H1 (cell line): Measurements from ENCODE around the gene GMPR2. TPM values are rescaled to one million over a fixed set of nuclear protein-coding genes. Genes with fewer than 3 reads are reported as not detected.
A peak's percentile ranks its signal among the peaks of the same experiment; 100 is the strongest.

Source experiments
- CTCF ChIA-PET: fragments of 300-600 bp; sonication (Branson Sonifier 250); formaldehyde crosslinking; loops from one replicate; lab custom pipeline; 2021; ENCODE audit not compliant: partially characterized antibody; lab: Charles Lee
- POLR2A ChIA-PET: fragments of 300-600 bp; sonication (Branson Sonifier 250); formaldehyde crosslinking; loops from one replicate; lab custom pipeline; 2021; ENCODE audit warnings: inconsistent platforms; ENCODE audit not compliant: partially characterized antibody; lab: Charles Lee
- DNase-seq, 2 experiments: peaks; one replicate each; pipeline versions ENCODE4 v3.0.0 to v3.0.0-alpha.2; 2010 to 2022; ENCODE audit warnings: low spot score in 2 of 2, low read depth in 1 of 2, mixed read lengths in 1 of 2
- FAIRE-seq: peaks from 2 replicates; lab custom pipeline; 2011; peaks lifted over from hg19 to GRCh38; lab: Jason Lieb, UNC
- H2AFZ ChIP-seq: 2 replicates; pipeline ENCODE4 v1.8.1; 2012; ENCODE audit warnings: low read length, inconsistent platforms
- H2AK5ac ChIP-seq: 2 replicates; pipeline ENCODE4 v1.6.1; 2013; ENCODE audit warnings: low read depth, low read length
- H2BK120ac ChIP-seq: replicated peaks from 2 replicates; pipeline ENCODE3; 2013; ENCODE audit warnings: low read depth, low read length, inconsistent platforms
- H2BK12ac ChIP-seq: 2 replicates; pipeline ENCODE4 v1.6.1; 2013; ENCODE audit warnings: low read depth, low read length
- H2BK15ac ChIP-seq: 2 replicates; pipeline ENCODE4 v1.6.1; 2013; ENCODE audit warnings: low read length
- H2BK20ac ChIP-seq: 2 replicates; pipeline ENCODE4 v1.6.1; 2013; ENCODE audit warnings: low read length
- H2BK5ac ChIP-seq: 2 replicates; pipeline ENCODE4 v1.6.1; 2013; ENCODE audit warnings: low read depth, low read length
- H3K14ac ChIP-seq: 2 replicates; pipeline ENCODE4 v1.6.1; 2013; ENCODE audit warnings: inconsistent platforms; ENCODE audit not compliant: insufficient read length
- H3K18ac ChIP-seq: 2 replicates; pipeline ENCODE4 v1.6.1; 2013; ENCODE audit warnings: low read length; ENCODE audit errors: extremely low read depth
- H3K23ac ChIP-seq: 2 replicates; pipeline ENCODE4 v1.6.1; 2013; ENCODE audit warnings: inconsistent platforms; ENCODE audit not compliant: insufficient read length
- H3K23me2 ChIP-seq: 2 replicates; pipeline ENCODE4 v1.6.1; 2013; ENCODE audit warnings: low read depth, low read length
- H3K27ac ChIP-seq: 2 replicates; pipeline ENCODE4 v1.6.1; 2011; ENCODE audit warnings: low read depth, low read length, inconsistent platforms
- H3K27me3 ChIP-seq, 4 experiments: replicated peaks in 1 of 4; 1 replicate in 1 of 4; 2 replicates in 3 of 4; pipeline versions ENCODE4 v1.6.1 to v1.8.1; 2011 to 2013; ENCODE audit warnings: low read length in 3 of 4, mild to moderate bottlenecking in 3 of 4, inconsistent platforms in 2 of 4, mixed read lengths in 2 of 4, moderate library complexity in 1 of 4; ENCODE audit not compliant: control insufficient read depth in 3 of 4, insufficient read depth in 3 of 4; ENCODE audit errors: extremely low read depth in 1 of 4
- H3K36me3 ChIP-seq, 4 experiments: 2 replicates each; pipeline versions ENCODE4 v1.6.1 to v1.8.1; 2011 to 2013; ENCODE audit warnings: mild to moderate bottlenecking in 4 of 4, low read length in 3 of 4, moderate library complexity in 2 of 4, control low read depth in 1 of 4, inconsistent platforms in 1 of 4; ENCODE audit not compliant: insufficient read depth in 4 of 4, control insufficient read depth in 2 of 4
- H3K4ac ChIP-seq: replicated peaks from 2 replicates; pipeline ENCODE3; 2013; ENCODE audit warnings: low read length, low read depth, mixed read lengths, inconsistent platforms; ENCODE audit not compliant: insufficient read length
- H3K4me1 ChIP-seq, 4 experiments: replicated peaks in 1 of 4; 1 replicate in 1 of 4; 2 replicates in 3 of 4; pipeline versions ENCODE4 v1.6.1 to v1.8.1; 2011 to 2013; ENCODE audit warnings: low read length in 3 of 4, inconsistent platforms in 2 of 4, mixed read lengths in 1 of 4; ENCODE audit not compliant: insufficient read depth in 4 of 4, control insufficient read depth in 3 of 4
- H3K4me2 ChIP-seq, 2 experiments: 2 replicates each; pipeline versions ENCODE4 v1.6.1 to v1.8.1; 2011 to 2013; ENCODE audit warnings: low read depth in 2 of 2, low read length in 2 of 2, control low read depth in 1 of 2, inconsistent platforms in 1 of 2, mild to moderate bottlenecking in 1 of 2; ENCODE audit not compliant: insufficient read depth in 1 of 2
- H3K4me3 ChIP-seq, 4 experiments: fragments of 200-600, 300-600 bp in 1 of 4; sonication (generic), shearing (Covaris generic), sonication (Bioruptor Twin) in 1 of 4; 2 replicates each; pipeline versions ENCODE4 v1.5.1 to v1.8.1; 2011 to 2016; ENCODE audit warnings: low read length in 4 of 4, low read depth in 3 of 4, control low read depth in 2 of 4, inconsistent platforms in 2 of 4, mild to moderate bottlenecking in 2 of 4, mixed read lengths in 1 of 4, moderate library complexity in 1 of 4; ENCODE audit not compliant: insufficient read depth in 2 of 4; ENCODE audit errors: extremely low read depth in 1 of 4
- H3K56ac ChIP-seq: replicated peaks from 2 replicates; pipeline ENCODE3; 2013; ENCODE audit warnings: low read depth, mild to moderate bottlenecking, mixed read lengths, low read length, inconsistent platforms; ENCODE audit not compliant: insufficient read length
- H3K79me1 ChIP-seq: 2 replicates; pipeline ENCODE4 v1.6.1; 2013; ENCODE audit warnings: low read depth, low read length, control low read depth
- H3K79me2 ChIP-seq, 2 experiments: 2 replicates each; pipeline versions ENCODE4 v1.6.1 to v1.8.1; 2012 to 2013; ENCODE audit warnings: low read length in 2 of 2, mild to moderate bottlenecking in 2 of 2, inconsistent platforms in 1 of 2; ENCODE audit not compliant: insufficient read depth in 2 of 2, control insufficient read depth in 1 of 2
- H3K9ac ChIP-seq, 4 experiments: replicated peaks in 1 of 4; 1 replicate in 1 of 4; 2 replicates in 3 of 4; pipeline versions ENCODE4 v1.6.1 to v1.8.1; 2011 to 2013; ENCODE audit warnings: low read depth in 3 of 4, low read length in 3 of 4, control low read depth in 2 of 4, mild to moderate bottlenecking in 2 of 4, moderate library complexity in 2 of 4, inconsistent platforms in 1 of 4; ENCODE audit errors: extremely low read depth in 1 of 4
- H3K9me3 ChIP-seq, 2 experiments: 2 replicates each; pipeline versions ENCODE4 v1.6.1 to v1.8.1; 2012 to 2013; ENCODE audit warnings: mild to moderate bottlenecking in 2 of 2, moderate library complexity in 2 of 2, control low read depth in 1 of 2, inconsistent platforms in 1 of 2, low read depth in 1 of 2, low read length in 1 of 2, mixed read lengths in 1 of 2; ENCODE audit not compliant: insufficient read depth in 2 of 2
- H4K20me1 ChIP-seq, 2 experiments: replicated peaks in 1 of 2; 2 replicates each; pipeline versions ENCODE3 to v1.8.1; 2011 to 2013; ENCODE audit warnings: inconsistent platforms in 2 of 2, low read length in 2 of 2, mild to moderate bottlenecking in 1 of 2; ENCODE audit not compliant: insufficient read depth in 2 of 2, control insufficient read depth in 1 of 2
- H4K5ac ChIP-seq: 2 replicates; pipeline ENCODE4 v1.6.1; 2013; ENCODE audit warnings: low read length, low read depth, mixed read lengths, inconsistent platforms; ENCODE audit not compliant: insufficient read length
- H4K8ac ChIP-seq: 2 replicates; pipeline ENCODE4 v1.8.0; 2013; ENCODE audit warnings: mild to moderate bottlenecking, moderate library complexity, low read length, inconsistent platforms; ENCODE audit not compliant: insufficient read depth; ENCODE audit errors: extremely low read depth
- H4K91ac ChIP-seq: replicated peaks from 2 replicates; pipeline ENCODE3; 2013; ENCODE audit warnings: low read length, mixed read lengths, inconsistent platforms; ENCODE audit not compliant: insufficient read length
- GTF2F1 ChIP-seq: IDR thresholded peaks from 2 replicates; pipeline ENCODE4 v1.6.1; 2012; ENCODE audit warnings: low read depth, low read length, improper control_type of control experiment, borderline replicate concordance
- MAX ChIP-seq: IDR thresholded peaks from 2 replicates; pipeline ENCODE4 v1.6.1; 2012; ENCODE audit warnings: inconsistent platforms
- POLR2A ChIP-seq, 2 experiments: IDR thresholded peaks; 1 replicate in 1 of 2; 2 replicates in 1 of 2; pipeline ENCODE4 v1.6.1; 2011; ENCODE audit warnings: low read depth in 2 of 2, low read length in 2 of 2, mild to moderate bottlenecking in 2 of 2; ENCODE audit errors: control extremely low read depth in 1 of 2
- ZNF274 ChIP-seq: IDR thresholded peaks from 2 replicates; pipeline ENCODE4 v1.7.0; 2012; ENCODE audit warnings: low read length, borderline replicate concordance; ENCODE audit errors: extremely low read depth
- WGBS, 2 experiments: shearing (Covaris generic) in 1 of 2; methylation state at CpG; one replicate each; pipeline versions ENCODE4 v1.1.6 to v1.1.7; 2013 to 2015; ENCODE audit warnings: low lambda C conversion rate in 2 of 2, mixed read lengths in 2 of 2, inconsistent platforms in 1 of 2, low coverage in 1 of 2, missing lambda C conversion rate in 1 of 2; ENCODE audit not compliant: insufficient replicate concordance in 2 of 2, insufficient coverage in 1 of 2, insufficient read length in 1 of 2; ENCODE audit errors: extremely low coverage in 1 of 2, missing lambda C conversion rate in 1 of 2; 5-methylcytosine and 5-hydroxymethylcytosine counted together
- polyA plus RNA-seq, 7 experiments: library from polyadenylated mRNA; depleted of rRNA in 3 of 7; stranded (reverse) in 5 of 7; unstranded in 2 of 7; fragments of >200 nt in 5 of 7; fragments of 200-250 nt in 2 of 7; gene quantifications; 1 replicate in 5 of 7; 2 replicates in 1 of 7; 4 replicates in 1 of 7; pipeline versions ENCODE4 v1.2.1 to v1.2.3, GENCODE V29; 2011 to 2013; ENCODE audit warnings: missing spikeins in 2 of 7, mixed read lengths in 2 of 7
- total RNA-seq: library from RNA; stranded (reverse); fragmentation: NEBNext Ultra II Directional; extraction: Animal tissue kit (Norgen Biotek cat#: 25700); gene quantifications from 2 replicates; pipeline ENCODE4 v1.2.1, GENCODE V29; 2021

Gene GMPR2
- total and polyA plus RNA-seq, 2 of the 8 experiments (the other 6 are each of a cell fraction or from before 2014, with no cell fraction given), result 61.6 to 85.3 TPM

- H3K4me3 ChIP-seq, result no peak overlapping the region
- no peak overlapping the region for H3K27ac ChIP-seq
- no peak for FAIRE-seq
- no peak overlapping the region for H3K23ac ChIP-seq
- H2AFZ ChIP-seq, result no peak overlapping the region
- H2BK5ac ChIP-seq, result no peak overlapping the region
- H4K8ac ChIP-seq, result no peak overlapping the region
- H3K79me1 ChIP-seq, result no peaks in the 10 kb centered on the region
- no peak overlapping the region for H3K56ac ChIP-seq
- no peak for DNase-seq
- TF ChIP-seq MAX, result no peak
- TF ChIP-seq ZNF274, result no peak
- no peak for TF ChIP-seq GTF2F1
- TF ChIP-seq POLR2A (IDR thresholded peaks at IDR 0.05; ENCODE audit: control extremely low read depth in 1 of 2, low read depth in 2 of 2, low read length in 2 of 2), result peak in 1 of 2 experiments; percentile 36; a peak in 1 of 3 replicates
- whole genome bisulfite sequencing, 2 experiments, result 95 to 100% methylated on average over 1 to 7 of the region's 7 CpGs
- peaks cover 0 to 2% of the 10 kb centered on the region in 2 experiments for H4K20me1 ChIP-seq
- H3K79me2 ChIP-seq, result no peaks in the 10 kb centered on the region
- H2BK15ac ChIP-seq, result no peak overlapping the region
- no peak overlapping the region for H2AK5ac ChIP-seq
- no peak overlapping the region for H2BK20ac ChIP-seq
- H3K18ac ChIP-seq, result no peak overlapping the region
- H4K91ac ChIP-seq, result no peak overlapping the region
- peaks cover 0 to 7% (median 4%) of the 10 kb centered on the region in 4 experiments; a peak in 3 of 7 replicates for H3K4me1 ChIP-seq
- ChIA-PET POLR2A (interaction anchor here (0.6 to 5.0 kb wide), 6 partner anchors 9 to 45 kb away, joined by 3 to 24 read pairs (median 6); partner anchors contain the start of genes CHMP4A, MDP1 and TM9SF1), CTCF (interaction anchor here (2.3 kb wide), 1 partner anchor 10 kb away, joined by 9 read pairs; the partner anchor contains the start of gene CHMP4A)
- peaks cover 14 to 46% (median 30%) of the 10 kb centered on the region in 4 experiments; a peak in 7 of 8 replicates for H3K36me3 ChIP-seq
- no peak overlapping the region for H3K4ac ChIP-seq
- no peak overlapping the region; a peak in 1 of 7 replicates for H3K9ac ChIP-seq
- H2BK12ac ChIP-seq, result no peak overlapping the region
- no peak overlapping the region for H4K5ac ChIP-seq
- H2BK120ac ChIP-seq, result no peak overlapping the region
- no peak overlapping the region for H3K14ac ChIP-seq
- no peaks in the 10 kb centered on the region for H3K27me3 ChIP-seq
- no peak overlapping the region for H3K4me2 ChIP-seq
- peaks cover 6 to 7% of the 10 kb centered on the region in 2 experiments for H3K9me3 ChIP-seq
- no peaks in the 10 kb centered on the region for H3K23me2 ChIP-seq
Observed at GRCh38 chr14:24204163-24205146, 28.3 kb upstream of the GMPR2 start.
